Calu3 (cell line): ENCODE measurements around the gene FER. TPM values are rescaled to one million over a fixed set of nuclear protein-coding genes. Genes with fewer than 3 reads are reported as not detected.

Source experiments
- BruUV-seq: library from RNA; stranded (reverse); fragments of 400-500 nt; replicated peaks from 2 replicates; lab custom pipeline; 2021; lab: Mats Ljungman, UMichigan
- CTCF ChIA-PET: fragments of 300-600 bp; sonication (Branson Sonifier 250); formaldehyde crosslinking; loops from one replicate; lab custom pipeline; 2022; ENCODE audit warnings: antibody characterized with exemption; lab: Charles Lee
- DNase-seq: peaks from one replicate; pipeline ENCODE4 v3.0.0; 2022
- H3K27ac Mint-ChIP-seq: one replicate; pipeline ENCODE4 v1.8.0; 2022; ENCODE audit warnings: mixed read lengths; ENCODE audit not compliant: unreplicated experiment
- H3K27me3 Mint-ChIP-seq: one replicate; pipeline ENCODE4 v1.8.0; 2022; ENCODE audit warnings: mixed read lengths; ENCODE audit not compliant: unreplicated experiment
- H3K36me3 Mint-ChIP-seq: one replicate; pipeline ENCODE4 v1.8.0; 2022; ENCODE audit warnings: mild to moderate bottlenecking, moderate library complexity, mixed read lengths; ENCODE audit not compliant: insufficient read depth, unreplicated experiment
- H3K4me1 Mint-ChIP-seq: one replicate; pipeline ENCODE4 v1.8.0; 2022; ENCODE audit warnings: mild to moderate bottlenecking, low read depth, mixed read lengths; ENCODE audit not compliant: unreplicated experiment
- H3K4me3 Mint-ChIP-seq: one replicate; pipeline ENCODE4 v1.8.0; 2022; ENCODE audit warnings: mild to moderate bottlenecking, low read depth, moderate library complexity, mixed read lengths; ENCODE audit not compliant: unreplicated experiment
- H3K9me3 Mint-ChIP-seq: one replicate; pipeline ENCODE4 v1.8.0; 2022; ENCODE audit warnings: low read depth, mixed read lengths; ENCODE audit not compliant: unreplicated experiment
- CTCF ChIP-seq: fragments of 200-600 bp; IDR thresholded peaks from one replicate; pipeline ENCODE4 v1.8.0; 2022; ENCODE audit warnings: antibody characterized with exemption; ENCODE audit not compliant: unreplicated experiment
- intact Hi-C: fragments of 100-400 bp; cut with micrococcal nuclease; formaldehyde crosslinking; loops from one replicate; pipeline ENCODE4 v1.10.0; 2022; ENCODE audit not compliant: unreplicated experiment
- total RNA-seq: library from RNA; stranded (reverse); gene quantifications from 2 replicates; pipeline ENCODE4 v1.2.3, GENCODE V29; 2022

Gene FER
- total RNA-seq, 1 experiment from 2014 or later: 32.9 TPM

- H3K4me3 Mint-ChIP-seq: no peak overlapping the region
- no peaks in the 10 kb centered on the region for H3K36me3 Mint-ChIP-seq
- intact Hi-C loops: no loop called here
- peaks cover 12% of the 10 kb centered on the region for H3K9me3 Mint-ChIP-seq
- CTCF ChIA-PET: no interaction called here
- H3K27me3 Mint-ChIP-seq: no peaks in the 10 kb centered on the region
- H3K27ac Mint-ChIP-seq: no peak overlapping the region
- TF ChIP-seq CTCF: no peak
- BruUV-seq: no TSS peak
- no peaks in the 10 kb centered on the region for H3K4me1 Mint-ChIP-seq
- no peak for DNase-seq
Measured at GRCh38 chr5:108998216-108998615, 250.5 kb downstream of the FER start.

- no peak overlapping the region for H3K27ac Mint-ChIP-seq
- no TSS peak for BruUV-seq
Measured at GRCh38 chr5:109003928-109004327, 256.2 kb downstream of the FER start.

GRCh38 chr5:109005297-109006009 is 257.8 kb downstream of the FER start:
- Mint-ChIP-seq H3K9me3 (no peaks in the 10 kb centered on the region), H3K4me3 (no peak overlapping the region), H3K36me3 (no peaks in the 10 kb centered on the region), H3K4me1 (no peaks in the 10 kb centered on the region), H3K27ac (no peak overlapping the region), H3K27me3 (no peaks in the 10 kb centered on the region)
- BruUV-seq: no TSS peak
- CTCF ChIA-PET: no interaction called here
- no peak for DNase-seq
- TF ChIP-seq CTCF: no peak
- intact Hi-C loops: no loop called here

More at GRCh38 chr5:109003928-109004327, 256.2 kb downstream of the FER start:
- Mint-ChIP-seq H3K4me1 (no peaks in the 10 kb centered on the region), H3K36me3 (no peaks in the 10 kb centered on the region), H3K9me3 (no peaks in the 10 kb centered on the region), H3K4me3 (no peak overlapping the region), H3K27me3 (no peaks in the 10 kb centered on the region)
- intact Hi-C loops: no loop called here
- TF ChIP-seq CTCF: no peak
- no peak for DNase-seq
- CTCF ChIA-PET: no interaction called here

GRCh38 chr5:109006129-109006528 is 258.4 kb downstream of the FER start:
- no peaks in the 10 kb centered on the region for H3K36me3 Mint-ChIP-seq
- BruUV-seq: no TSS peak
- no peak overlapping the region for H3K27ac Mint-ChIP-seq
- no peaks in the 10 kb centered on the region for H3K27me3 Mint-ChIP-seq
- no peak for TF ChIP-seq CTCF
- no peak overlapping the region for H3K4me3 Mint-ChIP-seq
- H3K9me3 Mint-ChIP-seq: no peaks in the 10 kb centered on the region
- DNase-seq: no peak
- H3K4me1 Mint-ChIP-seq: no peaks in the 10 kb centered on the region
- intact Hi-C loops: no loop called here
- CTCF ChIA-PET: no interaction called here
